ENCODE measurements around the gene IFRD1.

DNA sequence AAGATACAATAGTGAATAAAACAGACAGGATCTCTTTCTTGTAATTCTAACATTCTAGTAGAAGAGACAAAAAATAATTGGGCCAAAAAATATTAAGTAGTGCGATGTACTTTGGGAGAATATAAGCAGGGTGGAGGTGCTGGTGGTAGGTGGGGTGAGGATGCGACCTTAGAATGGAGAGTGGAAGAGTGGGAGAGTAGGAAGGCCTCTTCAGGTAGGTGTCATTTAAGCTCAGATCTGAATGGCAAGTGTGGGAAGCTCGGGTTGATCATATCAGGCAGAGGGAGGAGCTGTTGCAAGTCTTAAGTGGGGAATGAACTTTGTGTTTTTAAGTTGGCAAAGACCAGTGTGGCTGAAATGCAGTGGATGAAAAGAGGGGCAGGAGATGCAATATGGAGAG, 3.8 kb upstream of the IFRD1 start:
- TF ChIP-seq, protein P1, sequence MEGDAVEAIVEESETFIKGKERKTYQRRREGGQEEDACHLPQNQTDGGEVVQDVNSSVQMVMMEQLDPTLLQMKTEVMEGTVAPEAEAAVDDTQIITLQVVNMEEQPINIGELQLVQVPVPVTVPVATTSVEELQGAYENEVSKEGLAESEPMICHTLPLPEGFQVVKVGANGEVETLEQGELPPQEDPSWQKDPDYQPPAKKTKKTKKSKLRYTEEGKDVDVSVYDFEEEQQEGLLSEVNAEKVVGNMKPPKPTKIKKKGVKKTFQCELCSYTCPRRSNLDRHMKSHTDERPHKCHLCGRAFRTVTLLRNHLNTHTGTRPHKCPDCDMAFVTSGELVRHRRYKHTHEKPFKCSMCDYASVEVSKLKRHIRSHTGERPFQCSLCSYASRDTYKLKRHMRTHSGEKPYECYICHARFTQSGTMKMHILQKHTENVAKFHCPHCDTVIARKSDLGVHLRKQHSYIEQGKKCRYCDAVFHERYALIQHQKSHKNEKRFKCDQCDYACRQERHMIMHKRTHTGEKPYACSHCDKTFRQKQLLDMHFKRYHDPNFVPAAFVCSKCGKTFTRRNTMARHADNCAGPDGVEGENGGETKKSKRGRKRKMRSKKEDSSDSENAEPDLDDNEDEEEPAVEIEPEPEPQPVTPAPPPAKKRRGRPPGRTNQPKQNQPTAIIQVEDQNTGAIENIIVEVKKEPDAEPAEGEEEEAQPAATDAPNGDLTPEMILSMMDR (IDR thresholded peaks at IDR 0.05) = no peak
- no peak for TF ChIP-seq POLR2A (IDR thresholded peaks at IDR 0.05; ENCODE audit: low read depth)
